Mammary epithelial cell (primary cell): Measurements from ENCODE around the gene PPP1R9B.

ENCODE experiments used
- CTCF ChIP-seq, 2 donors: IDR thresholded peaks in 1 of 2; conservative IDR thresholded peaks in 1 of 2; 2 replicates each; pipeline ENCODE4 v1.5.1; 2011 to 2012; ENCODE audit warnings: inconsistent platforms in 2 of 2, low read length in 2 of 2, mild to moderate bottlenecking in 2 of 2, control low read depth in 1 of 2, low read depth in 1 of 2; ENCODE audit not compliant: insufficient read depth in 1 of 2; ENCODE audit errors: extremely low read depth in 1 of 2
- EZH2 ChIP-seq: IDR thresholded peaks from 2 replicates; pipeline ENCODE4 v1.6.1; 2012; ENCODE audit warnings: low read length, inconsistent platforms, borderline replicate concordance

- no peak for TF ChIP-seq CTCF (conservative IDR thresholded peaks at IDR 0.05 in 1 of 2, IDR thresholded peaks at IDR 0.05 in 1 of 2; ENCODE audit: extremely low read depth in 1 of 2, insufficient read depth in 1 of 2, low read depth in 1 of 2, low read length in 2 of 2)
- no peak for TF ChIP-seq EZH2
These were observed 36.4 kb upstream of the PPP1R9B start for GRCh38 chr17:50186661-50187393.
